HUES6 (cell line): Measurements from ENCODE around the gene RAX.

Experiments
- H3K27ac ChIP-seq: 2 replicates; pipeline ENCODE4 v1.7.0; 2013; ENCODE audit warnings: low read depth, mild to moderate bottlenecking, low read length, inconsistent platforms
- H3K27me3 ChIP-seq: 2 replicates; pipeline ENCODE4 v1.6.1; 2013; ENCODE audit warnings: low read length; ENCODE audit not compliant: control insufficient read depth, insufficient read depth
- H3K36me3 ChIP-seq: 2 replicates; pipeline ENCODE4 v1.6.1; 2013; ENCODE audit warnings: low read length; ENCODE audit not compliant: control insufficient read depth, insufficient read depth
- H3K4me1 ChIP-seq: 2 replicates; pipeline ENCODE4 v1.6.1; 2013; ENCODE audit warnings: low read length; ENCODE audit not compliant: control insufficient read depth, insufficient read depth
- H3K4me3 ChIP-seq: 2 replicates; pipeline ENCODE4 v1.5.1; 2013; ENCODE audit warnings: low read depth, low read length
- H3K9ac ChIP-seq: one replicate; pipeline ENCODE4 v1.6.1; 2013; ENCODE audit warnings: mild to moderate bottlenecking, low read length
- H3K9me3 ChIP-seq: 2 replicates; pipeline ENCODE4 v1.6.1; 2013; ENCODE audit warnings: low read depth, low read length; ENCODE audit not compliant: control insufficient read depth, insufficient read depth

The RAX gene

GRCh38 chr18:59220784-59221765, 52.2 kb downstream of the RAX start:
- Histone ChIP-seq H3K4me1 (no peaks in the 10 kb centered on the region), H3K4me3 (peak overlapping the region; percentile 46), H3K27me3 (peaks cover 100% of the 10 kb centered on the region), H3K27ac (no peak overlapping the region), H3K9ac (no peak overlapping the region), H3K36me3 (no peaks in the 10 kb centered on the region), H3K9me3 (no peaks in the 10 kb centered on the region)

DNA sequence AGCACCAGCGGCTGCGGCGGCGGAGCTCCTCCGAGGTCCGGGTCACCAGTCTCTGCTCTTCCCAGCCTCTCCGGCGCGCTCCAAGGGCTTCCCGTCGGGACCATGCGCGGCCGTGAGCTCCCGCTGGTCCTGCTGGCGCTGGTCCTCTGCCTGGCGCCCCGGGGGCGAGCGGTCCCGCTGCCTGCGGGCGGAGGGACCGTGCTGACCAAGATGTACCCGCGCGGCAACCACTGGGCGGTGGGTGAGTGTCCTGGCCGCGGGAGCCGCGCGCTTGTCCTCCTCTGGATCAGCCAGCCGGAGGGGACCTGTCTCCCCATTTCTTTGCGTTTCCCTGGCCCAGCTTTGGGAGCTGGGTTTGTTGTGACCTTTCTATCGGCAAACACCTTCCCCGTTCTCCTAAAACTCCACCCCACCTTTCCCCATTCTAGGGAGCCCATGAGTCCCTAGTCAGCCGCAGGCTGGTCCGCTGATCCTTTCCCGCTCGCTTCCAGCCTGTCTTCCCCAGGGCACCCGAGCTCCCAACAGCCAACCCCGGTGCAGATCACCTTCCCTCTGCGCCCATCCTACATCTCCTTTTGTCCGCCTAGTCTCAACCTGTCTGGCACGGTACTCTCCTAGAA, 53.0 kb downstream of the RAX start:
- peaks cover 100% of the 10 kb centered on the region for H3K27me3 ChIP-seq
- H3K9ac ChIP-seq = no peak overlapping the region

GRCh38 chr18:59219672-59220163, 53.5 kb downstream of the RAX start, which contains the start of gene GRP:
GRP (plus strand) TSS chr18:59220158; CDS start chr18:59220266, 108 bp downstream.
- H3K27me3 ChIP-seq = peaks cover 100% of the 10 kb centered on the region
- no peak within 1 kb of the TSS for H3K9ac ChIP-seq
- H3K36me3 ChIP-seq = no peaks in the 10 kb centered on the region
- no peaks in the 10 kb centered on the region for H3K9me3 ChIP-seq
- H3K4me3 ChIP-seq = peak within 1 kb of the TSS; percentile 46
- H3K27ac ChIP-seq = no peak within 1 kb of the TSS
- no peaks in the 10 kb centered on the region for H3K4me1 ChIP-seq

More for the DNA sequence above, 53.0 kb downstream of the RAX start:
- H3K27ac ChIP-seq = no peak overlapping the region
- peak overlapping the region; percentile 46 for H3K4me3 ChIP-seq
- H3K36me3 ChIP-seq = no peaks in the 10 kb centered on the region
- no peaks in the 10 kb centered on the region for H3K9me3 ChIP-seq
- H3K4me1 ChIP-seq = no peaks in the 10 kb centered on the region

DNA sequence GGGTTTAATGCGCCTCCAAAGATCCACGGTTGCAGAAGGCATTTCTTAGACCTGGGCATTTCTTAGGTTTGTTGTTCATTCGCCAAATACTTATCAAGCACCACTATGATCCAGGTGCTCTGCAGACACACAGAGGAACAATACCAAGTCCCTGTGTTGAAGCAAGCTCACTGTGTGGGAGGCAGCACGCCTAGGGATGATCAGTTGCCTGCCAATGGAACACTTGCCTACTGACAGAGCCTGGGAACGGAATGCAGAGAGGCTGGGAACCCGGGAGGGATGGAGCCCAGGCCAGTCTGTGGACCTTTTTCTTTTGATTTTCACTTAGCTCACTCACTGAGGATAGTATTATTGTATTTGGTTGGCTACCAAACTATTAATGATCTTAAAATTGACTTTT, 55.2 kb downstream of the RAX start:
- no peaks in the 10 kb centered on the region for H3K4me1 ChIP-seq
- H3K4me3 ChIP-seq = no peak overlapping the region
- H3K27me3 ChIP-seq = peaks cover 94% of the 10 kb centered on the region
- H3K27ac ChIP-seq = no peak overlapping the region
- no peak overlapping the region for H3K9ac ChIP-seq
- H3K9me3 ChIP-seq = no peaks in the 10 kb centered on the region
- no peaks in the 10 kb centered on the region for H3K36me3 ChIP-seq
